SK-N-MC (cell line): ENCODE results near the gene REEP6.

Experiments used
- EZH2 ChIP-seq: fragments of 200-600 bp; sonication (generic); IDR thresholded peaks from one replicate; pipeline ENCODE4 v1.6.1; 2017; ENCODE audit warnings: antibody characterized with exemption
- FOXP2 ChIP-seq: optimal IDR thresholded peaks from 2 replicates; pipeline ENCODE3; 2011; ENCODE audit warnings: mild to moderate bottlenecking, moderate library complexity; ENCODE audit not compliant: insufficient read depth; ENCODE audit errors: extremely low read length, control extremely low read depth
- POLR2AphosphoS5 ChIP-seq: IDR thresholded peaks from 2 replicates; pipeline ENCODE4 v1.6.1; 2012; ENCODE audit warnings: mild to moderate bottlenecking, low read depth, low read length, borderline replicate concordance

GRCh38 chr19:1525343-1525742, 34.4 kb downstream of the REEP6 start:
- no peak for TF ChIP-seq FOXP2
- no peak for TF ChIP-seq POLR2AphosphoS5
- no peak for TF ChIP-seq EZH2
